Measurements from ENCODE around the gene HECW1.
A peak's percentile ranks its signal among the peaks of the same experiment; 100 is the strongest.
"Not testable (repeated sequence)": the region's sequence is repeated elsewhere in the genome, so short reads cannot be mapped to it uniquely, and the experiment has no call there.

HECW1 gene

GRCh38 chr7:43593010-43593409 is 480.6 kb downstream of the HECW1 start:
- Mint-ChIP-seq H3K4me3 (peak overlapping the region; percentile 11), H3K36me3 (ENCODE audit: low read depth) (peaks cover 18% of the 10 kb centered on the region), H3K4me1 (ENCODE audit: low read depth) (peaks cover 88% of the 10 kb centered on the region), H3K27me3 (no peaks in the 10 kb centered on the region), H3K27ac (peak overlapping the region; percentile 70), H3K9me3 (no peaks in the 10 kb centered on the region)

DNA sequence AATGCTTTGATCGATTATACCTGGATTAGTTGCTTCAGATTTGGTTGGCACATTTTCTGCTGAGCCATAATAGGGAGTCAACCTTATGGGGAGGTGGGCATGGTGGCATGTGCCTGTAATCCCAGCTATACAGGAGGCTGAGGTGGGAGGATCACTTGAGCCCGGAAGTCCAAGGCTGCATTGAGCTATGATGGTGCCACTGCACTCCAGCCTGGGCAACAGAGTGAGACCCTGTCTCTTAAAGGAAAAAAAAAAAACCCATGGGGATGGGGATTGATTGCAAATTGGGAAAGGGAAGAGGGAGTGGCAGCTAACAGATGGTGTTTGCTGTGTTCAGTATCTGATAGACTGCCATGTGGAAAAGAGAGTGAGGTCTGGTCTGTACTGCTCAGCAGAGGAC is 481.6 kb downstream of the HECW1 start:
- Mint-ChIP-seq H3K27ac (peak overlapping the region; percentile 87), H3K4me3 (peak overlapping the region; percentile 73), H3K27me3 (no peaks in the 10 kb centered on the region), H3K36me3 (ENCODE audit: low read depth) (peaks cover 26% of the 10 kb centered on the region), H3K9me3 (no peaks in the 10 kb centered on the region), H3K4me1 (ENCODE audit: low read depth) (peaks cover 88% of the 10 kb centered on the region)

DNA sequence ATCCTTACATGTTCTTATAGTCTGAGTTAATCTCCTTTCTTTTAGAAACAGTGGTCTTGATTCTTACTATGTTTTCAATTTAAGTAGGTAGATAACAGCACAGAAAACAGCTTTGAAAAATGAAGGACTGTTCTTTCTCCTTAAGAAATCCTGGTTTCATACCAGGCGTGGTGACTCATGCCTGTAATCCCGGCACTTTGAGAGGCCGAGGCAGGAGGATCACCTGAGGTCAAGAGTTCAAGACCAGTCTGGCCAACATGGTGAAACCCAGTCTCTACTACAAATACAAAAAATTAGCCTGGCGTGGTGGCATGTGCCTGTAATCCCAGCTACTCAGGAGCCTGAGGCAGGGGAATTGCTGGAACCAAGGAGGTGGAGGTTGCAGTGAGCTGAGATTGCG is 484.0 kb downstream of the HECW1 start:
- not testable (repeated sequence) for H3K4me3 Mint-ChIP-seq, H3K9me3 Mint-ChIP-seq, H3K27ac Mint-ChIP-seq, H3K27me3 Mint-ChIP-seq
- H3K4me1 Mint-ChIP-seq (ENCODE audit: low read depth) = peaks cover 78% of the 10 kb centered on the region
- peaks cover 38% of the 10 kb centered on the region for H3K36me3 Mint-ChIP-seq (ENCODE audit: low read depth)

DNA sequence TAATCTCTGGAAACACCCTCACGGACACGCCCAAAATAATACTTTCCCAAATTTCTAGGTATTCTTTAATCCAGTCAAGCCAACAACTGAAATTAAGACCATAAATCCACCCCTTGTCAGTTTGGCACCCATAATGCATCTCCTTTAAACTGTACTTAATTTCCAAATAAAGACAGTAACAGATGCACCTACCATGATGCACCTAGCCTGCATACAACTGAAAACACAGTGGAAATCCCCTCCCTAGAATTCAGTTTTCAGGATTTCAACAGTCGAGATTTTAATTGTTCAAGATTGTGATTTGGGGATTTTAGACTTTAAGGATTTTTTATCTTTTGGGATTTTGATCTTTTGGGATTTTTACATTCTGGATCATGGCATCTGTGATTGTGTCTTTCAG is 487.6 kb downstream of the HECW1 start:
- Mint-ChIP-seq H3K36me3 (ENCODE audit: low read depth) (peaks cover 43% of the 10 kb centered on the region), H3K4me3 (no peak overlapping the region)

DNA sequence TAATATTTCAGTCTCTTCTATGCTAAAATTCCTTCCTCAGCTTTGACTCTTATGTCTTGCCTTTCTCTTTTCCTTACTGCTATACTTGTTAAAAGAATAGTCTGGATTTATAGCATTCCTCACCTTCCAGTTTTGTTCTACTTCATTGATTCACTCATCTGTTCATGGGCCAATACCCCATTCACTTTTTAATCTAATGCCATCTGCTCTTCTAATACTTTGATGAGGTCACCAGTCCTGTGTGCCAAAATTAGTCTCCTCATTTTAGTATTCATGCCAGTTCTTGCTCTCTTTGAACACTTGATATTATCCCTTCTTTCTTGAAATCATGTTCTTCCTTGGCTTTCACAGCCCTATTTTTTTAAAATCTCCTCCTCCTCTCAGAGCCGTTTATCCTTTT is 489.8 kb downstream of the HECW1 start:
- Mint-ChIP-seq H3K4me1 (ENCODE audit: low read depth) (peaks cover 51% of the 10 kb centered on the region), H3K4me3 (no peak overlapping the region), H3K36me3 (ENCODE audit: low read depth) (peaks cover 35% of the 10 kb centered on the region), H3K27ac (no peak overlapping the region), H3K27me3 (no peaks in the 10 kb centered on the region), H3K9me3 (peaks cover 8% of the 10 kb centered on the region)

More for the DNA sequence above, 487.6 kb downstream of the HECW1 start:
- Mint-ChIP-seq H3K27ac (peak overlapping the region; percentile 19), H3K9me3 (peaks cover 8% of the 10 kb centered on the region), H3K27me3 (no peaks in the 10 kb centered on the region), H3K4me1 (ENCODE audit: low read depth) (peaks cover 54% of the 10 kb centered on the region)

DNA sequence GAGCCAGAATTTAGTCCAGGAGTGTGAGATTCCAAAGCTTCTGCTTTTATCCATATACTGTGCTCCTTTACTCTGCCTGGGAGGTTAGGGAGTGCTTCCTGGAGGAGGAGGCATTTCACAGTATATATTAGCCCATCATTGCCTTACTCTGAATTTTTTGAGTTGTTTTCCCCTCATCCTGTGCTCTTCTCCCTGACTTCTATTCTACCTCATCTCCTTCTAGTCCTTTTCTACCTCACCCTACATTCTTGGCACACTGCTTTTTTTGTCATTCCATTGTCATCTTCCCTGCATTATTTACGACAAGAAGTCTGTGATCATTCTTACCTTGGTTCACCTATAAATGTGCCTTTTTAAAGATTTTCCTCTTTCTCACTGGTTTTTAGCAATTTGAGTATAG is 491.8 kb downstream of the HECW1 start:
- H3K36me3 Mint-ChIP-seq (ENCODE audit: low read depth) = peaks cover 38% of the 10 kb centered on the region
- H3K27ac Mint-ChIP-seq = peak overlapping the region; percentile 36
- H3K4me1 Mint-ChIP-seq (ENCODE audit: low read depth) = peaks cover 56% of the 10 kb centered on the region
- H3K27me3 Mint-ChIP-seq = no peaks in the 10 kb centered on the region
- H3K9me3 Mint-ChIP-seq = peaks cover 8% of the 10 kb centered on the region
- H3K4me3 Mint-ChIP-seq = no peak overlapping the region

DNA sequence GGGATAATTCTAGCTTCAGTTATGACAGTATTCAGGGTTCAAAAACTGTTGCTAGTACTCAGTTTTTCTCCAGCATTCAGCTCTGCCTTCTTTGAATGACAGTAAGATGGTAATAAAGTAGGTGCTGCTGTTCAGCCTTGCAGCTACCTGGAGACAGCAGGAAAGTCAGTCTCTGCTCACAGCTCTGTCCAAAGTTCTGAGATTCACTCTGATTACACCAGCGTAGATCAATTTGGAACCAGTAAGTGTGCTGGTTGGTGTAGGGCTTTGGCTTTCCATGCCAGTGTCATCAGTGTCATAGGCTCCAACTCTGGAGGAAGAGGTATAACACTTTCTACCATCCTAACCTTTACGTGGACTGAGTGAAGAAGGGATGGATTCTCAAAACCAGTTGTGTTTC is 496.6 kb downstream of the HECW1 start:
- Mint-ChIP-seq H3K4me1 (ENCODE audit: low read depth) (peaks cover 82% of the 10 kb centered on the region), H3K36me3 (ENCODE audit: low read depth) (peaks cover 60% of the 10 kb centered on the region), H3K9me3 (peaks cover 8% of the 10 kb centered on the region), H3K27ac (peak overlapping the region; percentile 8), H3K27me3 (no peaks in the 10 kb centered on the region), H3K4me3 (no peak overlapping the region)

GRCh38 chr7:43612128-43612527 is 499.7 kb downstream of the HECW1 start:
- Mint-ChIP-seq H3K27ac (peak overlapping the region; percentile 91), H3K36me3 (ENCODE audit: low read depth) (peaks cover 64% of the 10 kb centered on the region), H3K4me1 (ENCODE audit: low read depth) (peaks cover 80% of the 10 kb centered on the region), H3K4me3 (peak overlapping the region; percentile 47), H3K9me3 (no peaks in the 10 kb centered on the region), H3K27me3 (no peaks in the 10 kb centered on the region)

DNA sequence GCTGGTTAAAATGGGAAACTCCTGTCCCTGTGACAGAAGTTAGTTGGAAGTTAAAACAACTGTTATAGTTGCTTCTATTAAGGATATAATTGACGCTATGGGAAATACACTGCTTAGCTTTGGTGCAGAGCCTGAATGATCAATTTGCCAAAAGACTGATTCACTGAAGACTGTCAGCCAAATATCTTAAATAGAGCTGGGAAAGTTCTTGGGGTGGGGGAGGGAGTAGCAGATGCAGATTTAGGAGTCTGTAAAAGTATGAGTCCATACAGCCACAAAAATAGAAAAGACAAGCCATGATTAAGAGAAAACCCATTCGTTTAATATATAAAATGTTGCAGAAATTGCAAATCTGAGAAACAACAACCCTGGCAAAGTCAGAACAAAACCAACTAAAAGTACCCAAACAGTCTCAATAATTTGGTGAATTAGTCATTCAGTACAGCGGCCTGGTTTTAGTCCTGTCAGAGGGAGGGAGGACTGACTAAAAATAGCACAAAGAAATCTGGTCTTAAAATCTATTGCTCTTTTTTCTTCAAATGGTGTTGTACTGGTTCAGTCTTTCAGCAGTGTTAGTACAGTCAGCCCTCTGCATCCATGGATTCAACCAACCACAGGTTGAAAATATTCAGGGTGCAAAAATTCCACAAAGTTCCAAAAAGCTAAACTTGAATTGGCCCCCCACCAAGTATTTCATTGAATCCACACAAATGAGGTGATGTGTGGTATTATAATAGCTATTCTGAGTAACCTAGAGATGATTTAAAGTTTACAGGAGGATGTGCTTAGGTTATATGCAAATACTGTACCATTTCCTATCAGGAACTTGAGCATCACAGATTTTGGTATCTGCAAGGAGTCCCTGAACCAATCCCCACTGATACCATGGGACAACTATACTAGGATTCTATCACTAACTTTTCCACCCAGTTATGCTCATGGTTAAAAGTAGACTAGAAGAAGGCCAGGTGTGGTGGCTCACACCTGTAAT is 500.4 kb downstream of the HECW1 start:
- peaks cover 76% of the 10 kb centered on the region for H3K4me1 Mint-ChIP-seq (ENCODE audit: low read depth)
- peak overlapping the region; percentile 91 for H3K27ac Mint-ChIP-seq
- peak overlapping the region; percentile 54 for H3K4me3 Mint-ChIP-seq
- no peaks in the 10 kb centered on the region for H3K9me3 Mint-ChIP-seq
- H3K27me3 Mint-ChIP-seq = no peaks in the 10 kb centered on the region
- H3K36me3 Mint-ChIP-seq (ENCODE audit: low read depth) = peaks cover 64% of the 10 kb centered on the region
